Psoas muscle (tissue), 8 donors: ENCODE data around the gene UBE2QL1. TPM values are rescaled to one million over a fixed set of nuclear protein-coding genes. Genes with fewer than 3 reads are reported as not detected.

ENCODE experiments used
- ATAC-seq, 4 donors: fragments of 200-7000 bp; cut with Tn5 transposase; one replicate each; pipeline ENCODE4 v1.9.1; 2020; ENCODE audit warnings: moderate library complexity in 3 of 4, mild to moderate bottlenecking in 2 of 4
- DNase-seq, 2 donors: peaks; one replicate each; pipeline ENCODE4 v3.0.0-alpha.2; 2020
- H3K27ac ChIP-seq: fragments of 200-600 bp; one replicate; pipeline ENCODE4 v1.8.0; 2022
- H3K27me3 ChIP-seq, 3 donors: fragments of 200-600 bp in 1 of 3; one replicate each; pipeline versions ENCODE4 v1.6.1 to v1.8.0; 2013 to 2022; ENCODE audit warnings: low read length in 2 of 3, mild to moderate bottlenecking in 2 of 3, moderate library complexity in 1 of 3; ENCODE audit not compliant: insufficient read depth in 3 of 3
- H3K36me3 ChIP-seq, 2 donors: fragments of 200-600 bp in 1 of 2; one replicate each; pipeline versions ENCODE4 v1.6.1 to v1.8.0; 2013 to 2022; ENCODE audit warnings: low read depth in 1 of 2, mild to moderate bottlenecking in 1 of 2, moderate library complexity in 1 of 2; ENCODE audit not compliant: insufficient read depth in 1 of 2
- H3K4me1 ChIP-seq: fragments of 200-600 bp; one replicate; pipeline ENCODE4 v1.8.0; 2022
- H3K4me3 ChIP-seq: fragments of 200-600 bp; one replicate; pipeline ENCODE4 v1.8.0; 2022; ENCODE audit warnings: mild to moderate bottlenecking
- H3K9me3 ChIP-seq: fragments of 200-600 bp; one replicate; pipeline ENCODE4 v1.8.0; 2022
- WGBS, 3 donors: extraction: QIAGEN DNeasy Blood & Tissue Kit; methylation state at CpG; one replicate each; pipeline versions ENCODE4 v1.1.6 to v1.1.7; 2013; 5-methylcytosine and 5-hydroxymethylcytosine counted together
- intact Hi-C, 2 donors: fragments of 100-400 bp; cut with DNase I; formaldehyde crosslinking; loops; one replicate each; pipeline versions ENCODE4 v1.11.0 to v1.14.2; 2022
- polyA plus RNA-seq, 3 donors: library from polyadenylated mRNA; stranded (reverse); fragments of 200-250 nt; gene quantifications; one replicate each; pipeline ENCODE4 v1.2.3, GENCODE V29; 2013
- total RNA-seq, 4 donors: library from RNA; stranded (reverse); fragmentation: NEBNext Ultra II Directional in 2 of 4; extraction: Animal tissue kit (Norgen Biotek cat#: 25700) in 2 of 4; gene quantifications; one replicate each; pipeline versions ENCODE4 v1.2.1 to v1.2.4, GENCODE V29; 2021 to 2023
- TF ChIP-seq, protein P1 (sequence below): fragments of 200-600 bp; IDR thresholded peaks from one replicate; pipeline ENCODE4 v1.8.0; 2022; ENCODE audit warnings: antibody characterized with exemption
- donor health status: healthy with polysubstance abuse.
- donor health status: DM: no; HTN: no; CAD: no; lungs with moderate emphysema.
- donor health status: Bipolar disorder and iron deficiency.
- donor health status: healthy.
- donor health status: DM: yes; HTN: yes; CAD: no.
- donor health status: DM: no; HTN: no; CAD: no.
- donor health status: DM: no; HTN: no; CAD: no.
- donor health status: DM: yes; HTN: yes; CAD: no.

Gene UBE2QL1
- total and polyA plus RNA-seq, 7 donors: 3.2 to 96.2 (median 20.9) TPM

DNA sequence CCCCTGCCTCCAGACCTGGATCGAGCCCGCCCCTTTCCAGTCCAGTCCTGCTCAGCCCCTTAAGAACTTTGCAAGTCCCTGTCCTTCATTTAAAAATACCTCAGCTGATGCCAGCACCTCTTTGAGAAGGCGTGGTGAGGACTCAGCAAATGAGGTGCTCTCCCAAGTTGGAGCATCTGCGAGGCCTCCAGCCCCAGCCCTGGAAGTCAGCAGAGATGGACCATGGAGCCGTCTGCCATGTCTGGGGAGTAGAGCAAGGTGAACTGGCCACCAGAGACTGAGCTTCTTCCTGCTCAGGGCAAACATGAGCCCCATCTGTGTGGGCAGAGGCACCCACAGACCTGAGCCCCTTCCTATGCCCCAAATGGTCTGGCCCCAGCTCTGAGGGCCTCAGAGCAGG, 71.5 kb downstream of the UBE2QL1 start:
- no peak for ATAC-seq
- H3K9me3 ChIP-seq: no peaks in the 10 kb centered on the region

DNA sequence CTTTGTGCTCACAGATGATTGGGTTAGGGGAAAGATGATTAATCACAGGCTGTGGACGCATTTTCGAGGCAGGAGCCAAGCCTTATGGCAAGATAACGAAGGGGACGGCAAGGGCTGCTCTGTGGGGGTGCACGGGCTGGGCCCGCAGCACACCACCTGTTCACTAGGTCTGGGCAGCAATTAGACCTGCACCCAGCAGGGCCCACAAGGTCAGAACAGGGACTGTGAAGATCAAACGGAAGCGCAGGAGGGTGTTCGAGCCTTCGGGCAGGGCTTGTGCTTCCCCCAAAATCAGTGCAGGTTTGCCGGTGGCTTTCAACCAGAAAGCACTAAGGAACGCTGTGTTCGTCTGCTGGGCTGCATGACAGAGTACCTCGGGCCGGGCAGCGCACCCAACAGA, 73.7 kb downstream of the UBE2QL1 start:
- ATAC-seq: no peak
- TF ChIP-seq, protein P1, sequence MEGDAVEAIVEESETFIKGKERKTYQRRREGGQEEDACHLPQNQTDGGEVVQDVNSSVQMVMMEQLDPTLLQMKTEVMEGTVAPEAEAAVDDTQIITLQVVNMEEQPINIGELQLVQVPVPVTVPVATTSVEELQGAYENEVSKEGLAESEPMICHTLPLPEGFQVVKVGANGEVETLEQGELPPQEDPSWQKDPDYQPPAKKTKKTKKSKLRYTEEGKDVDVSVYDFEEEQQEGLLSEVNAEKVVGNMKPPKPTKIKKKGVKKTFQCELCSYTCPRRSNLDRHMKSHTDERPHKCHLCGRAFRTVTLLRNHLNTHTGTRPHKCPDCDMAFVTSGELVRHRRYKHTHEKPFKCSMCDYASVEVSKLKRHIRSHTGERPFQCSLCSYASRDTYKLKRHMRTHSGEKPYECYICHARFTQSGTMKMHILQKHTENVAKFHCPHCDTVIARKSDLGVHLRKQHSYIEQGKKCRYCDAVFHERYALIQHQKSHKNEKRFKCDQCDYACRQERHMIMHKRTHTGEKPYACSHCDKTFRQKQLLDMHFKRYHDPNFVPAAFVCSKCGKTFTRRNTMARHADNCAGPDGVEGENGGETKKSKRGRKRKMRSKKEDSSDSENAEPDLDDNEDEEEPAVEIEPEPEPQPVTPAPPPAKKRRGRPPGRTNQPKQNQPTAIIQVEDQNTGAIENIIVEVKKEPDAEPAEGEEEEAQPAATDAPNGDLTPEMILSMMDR: no peak
- Histone ChIP-seq H3K4me3 (no peak overlapping the region), H3K27ac (no peak overlapping the region), H3K36me3 (no peaks in the 10 kb centered on the region), H3K4me1 (peaks cover 2% of the 10 kb centered on the region), H3K27me3 (peaks cover 0 to 1% (median 0%) of the 10 kb centered on the region in 3 donors), H3K9me3 (no peaks in the 10 kb centered on the region)
- intact Hi-C loops: loop anchor here in 1 of 2 donors (2.0 kb wide), 1 partner anchor 46 kb away; no protein-coding TSS in a partner anchor
- DNase-seq: no peak
- 82 to 89% (median 87%) methylated on average over 16 of the region's 16 CpGs for WGBS, 3 donors

More for the DNA sequence above, 71.5 kb downstream of the UBE2QL1 start:
- H3K4me3 ChIP-seq: no peak overlapping the region
- intact Hi-C loops: no loop called here
- TF ChIP-seq, protein P1: no peak
- 86 to 96% (median 91%) methylated on average over 5 of the region's 5 CpGs for WGBS, 3 donors
- no peaks in the 10 kb centered on the region for H3K36me3 ChIP-seq
- peaks cover 0 to 1% (median 0%) of the 10 kb centered on the region in 3 donors for H3K27me3 ChIP-seq
- no peak for DNase-seq
- no peak overlapping the region for H3K27ac ChIP-seq
- H3K4me1 ChIP-seq: peaks cover 6% of the 10 kb centered on the region

DNA sequence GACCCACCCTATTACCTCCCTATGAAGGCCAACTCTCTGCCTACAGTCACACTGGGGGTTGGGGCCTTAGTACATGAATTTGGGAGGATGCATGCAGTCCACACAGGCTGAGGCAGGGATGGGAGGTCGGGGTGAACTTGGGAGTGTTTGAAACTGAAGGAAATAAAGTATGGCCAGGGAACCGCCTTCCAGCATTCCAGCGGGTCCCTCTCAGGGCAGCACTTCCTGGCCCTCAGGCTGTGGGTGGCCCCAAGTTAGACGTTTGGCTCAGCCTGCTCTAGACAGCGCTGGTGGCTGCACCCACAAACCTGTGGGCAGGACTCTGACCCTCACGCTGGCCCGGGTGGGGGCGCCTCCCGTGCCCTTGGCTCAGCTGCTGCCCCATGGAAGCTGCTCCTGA, 74.3 kb downstream of the UBE2QL1 start:
- 68 to 79% (median 76%) methylated on average over 9 of the region's 9 CpGs for WGBS, 3 donors
- Histone ChIP-seq H3K4me1 (peaks cover 4% of the 10 kb centered on the region), H3K27me3 (peaks cover 0 to 1% (median 0%) of the 10 kb centered on the region in 3 donors), H3K27ac (no peak overlapping the region), H3K9me3 (no peaks in the 10 kb centered on the region), H3K36me3 (no peaks in the 10 kb centered on the region), H3K4me3 (no peak overlapping the region)
- ATAC-seq (no peak), DNase-seq (no peak)
- TF ChIP-seq, protein P1: no peak
- intact Hi-C loops: loop anchor here in 1 of 2 donors (2.0 kb wide), 1 partner anchor 46 kb away; no protein-coding TSS in a partner anchor

DNA sequence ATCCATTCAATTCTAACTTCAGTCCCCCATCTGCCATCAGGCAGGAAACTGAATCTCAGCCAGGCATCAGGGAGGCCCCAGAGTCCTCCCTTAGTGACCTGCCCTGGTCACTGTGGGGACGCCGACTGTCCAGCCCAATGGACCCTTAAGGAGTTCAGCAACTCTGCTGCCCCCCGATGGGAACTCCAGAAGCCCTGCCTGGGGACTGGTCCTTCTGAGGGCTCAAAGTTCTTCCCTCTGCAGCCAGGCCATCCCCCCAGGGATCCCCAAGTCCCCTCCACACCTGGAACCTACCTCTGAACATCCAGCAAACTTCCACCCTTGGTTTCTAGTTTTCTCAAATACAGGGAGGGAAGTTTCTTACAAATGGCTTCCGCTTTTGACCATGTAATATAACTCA, 76.8 kb downstream of the UBE2QL1 start:
- intact Hi-C loops: loop anchor here in 1 of 2 donors (5.0 kb wide), 1 partner anchor 73 kb away; no protein-coding TSS in a partner anchor
- TF ChIP-seq, protein P1: no peak
- DNase-seq (no peak), ATAC-seq (no peak)
- Histone ChIP-seq H3K36me3 (no peaks in the 10 kb centered on the region), H3K4me3 (no peak overlapping the region), H3K9me3 (no peaks in the 10 kb centered on the region), H3K27ac (no peak overlapping the region), H3K27me3 (peaks cover 0 to 1% (median 0%) of the 10 kb centered on the region in 3 donors), H3K4me1 (peaks cover 16% of the 10 kb centered on the region)
- WGBS, 3 donors: 78 to 91% (median 78%) methylated on average over 4 of the region's 4 CpGs

DNA sequence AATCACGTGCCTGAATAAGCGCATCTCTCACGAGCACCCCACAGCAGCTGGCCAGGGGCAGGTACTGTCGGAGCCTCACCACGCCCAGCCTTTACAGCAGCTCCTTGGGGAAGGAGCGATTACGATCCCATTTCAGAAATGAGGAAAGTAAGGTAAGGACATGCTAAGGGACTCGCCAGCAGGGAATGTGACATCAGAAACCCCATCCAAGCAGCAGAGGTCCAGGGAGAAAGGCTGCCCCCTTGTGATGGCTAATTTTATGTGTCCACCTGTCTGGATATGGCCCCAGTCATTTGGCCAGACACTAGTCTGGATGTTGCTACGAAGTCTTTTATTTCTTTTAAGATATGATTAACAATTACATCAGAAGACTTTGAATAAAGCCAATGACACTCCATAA, 77.3 kb downstream of the UBE2QL1 start:
- Histone ChIP-seq H3K9me3 (no peaks in the 10 kb centered on the region), H3K36me3 (no peaks in the 10 kb centered on the region), H3K4me1 (peaks cover 16% of the 10 kb centered on the region), H3K27ac (no peak overlapping the region), H3K27me3 (peaks cover 0 to 1% (median 0%) of the 10 kb centered on the region in 3 donors), H3K4me3 (no peak overlapping the region)
- ATAC-seq (peak; percentile 43 to 83 (median 68)), DNase-seq (no peak)
- TF ChIP-seq, protein P1: peak; percentile 33
- WGBS, 3 donors: 60 to 71% (median 66%) methylated on average over 9 of the region's 9 CpGs
- intact Hi-C loops: loop anchor here in 1 of 2 donors (5.0 kb wide), 1 partner anchor 74 kb away; no protein-coding TSS in a partner anchor
